Activated CD8-positive, alpha-beta memory T cell treated with anti-CD3 and anti-CD28 coated beads, Interleukin-2, amount 50 U/mL, for 4 hours (primary cell): ENCODE data around the gene CACUL1.
"Not testable (repeated sequence)": the region's sequence is repeated elsewhere in the genome, so short reads cannot be mapped to it uniquely, and the experiment has no call there.

ENCODE experiments used
- DNase-seq: peaks from one replicate; pipeline ENCODE4 v3.0.0-alpha.2; 2020

Gene CACUL1

DNA sequence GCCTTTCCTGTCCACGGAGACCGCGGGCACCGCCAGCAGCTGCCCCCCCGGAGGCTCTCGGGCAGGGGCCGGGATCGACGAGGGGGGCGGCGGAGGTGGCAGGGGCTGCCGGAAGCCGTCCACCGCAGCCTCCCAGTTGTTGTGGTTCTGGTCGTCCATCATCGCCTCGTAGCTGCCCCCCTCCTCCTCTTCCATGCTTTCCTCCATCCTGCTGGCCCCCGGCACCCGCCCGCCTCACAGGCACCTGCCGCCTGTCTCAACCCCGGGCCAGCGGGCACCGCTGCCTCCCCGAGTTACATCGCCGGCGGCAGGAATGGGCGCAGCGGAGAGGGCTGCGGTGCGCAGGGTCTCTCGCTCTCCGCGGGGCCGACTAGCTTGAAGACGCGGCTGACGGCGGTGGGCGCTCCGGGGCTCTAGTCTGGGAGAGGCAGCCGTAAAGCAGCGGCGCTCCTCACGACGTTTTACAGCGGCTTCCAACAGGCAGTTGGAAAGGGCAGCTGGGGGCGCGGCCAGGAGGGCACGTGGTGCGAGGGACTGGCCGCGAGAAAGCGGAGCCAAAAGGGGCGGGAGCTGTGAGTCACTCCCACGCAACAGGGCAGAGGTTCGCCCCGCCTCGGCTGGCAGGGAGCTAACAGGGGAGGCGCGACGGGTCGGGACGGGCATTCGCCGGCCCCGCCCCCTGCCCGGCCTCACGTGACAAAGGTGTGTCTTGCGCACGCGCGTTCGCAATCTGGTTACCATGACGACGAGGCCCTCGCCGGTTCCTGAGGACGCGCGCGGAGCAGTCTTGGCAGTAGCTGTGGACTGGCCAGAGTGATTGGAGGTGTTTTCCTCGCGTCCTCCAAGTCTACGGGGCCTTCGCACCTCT is at the start of gene CACUL1:
CACUL1 (minus strand) TSS at position 415 of the 868 bp plus-strand sequence; CDS start at position 207, 208 bp downstream.
- DNase-seq, result peak; percentile 100

DNA sequence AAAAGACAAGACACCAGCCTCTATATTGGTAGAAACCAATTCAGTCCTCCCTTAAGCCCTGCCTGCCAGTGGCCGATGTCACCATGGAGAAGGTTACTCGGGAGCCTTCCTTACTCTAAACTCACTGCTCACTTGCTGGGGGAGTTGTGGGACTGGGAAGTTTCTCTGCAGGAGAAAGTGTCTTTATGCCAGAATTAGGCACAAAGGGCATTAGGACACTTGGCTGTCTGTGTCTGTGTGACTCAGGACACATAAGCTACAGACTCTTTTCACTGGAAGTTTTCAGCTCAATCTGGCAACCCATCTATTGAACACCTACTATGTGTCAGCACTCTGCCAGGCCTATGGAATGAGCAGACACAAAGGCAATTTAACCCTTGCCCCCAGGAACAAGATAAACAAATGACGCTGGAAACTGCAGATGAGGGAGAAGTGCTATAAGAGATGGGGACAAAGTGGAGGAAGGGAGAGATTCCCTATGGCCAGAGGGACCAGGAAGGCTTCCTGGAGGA is 49.5 kb upstream of the CACUL1 start:
- no peak for DNase-seq

GRCh38 chr10:118802126-118802793 is 47.5 kb upstream of the CACUL1 start:
- no peak for DNase-seq

DNA sequence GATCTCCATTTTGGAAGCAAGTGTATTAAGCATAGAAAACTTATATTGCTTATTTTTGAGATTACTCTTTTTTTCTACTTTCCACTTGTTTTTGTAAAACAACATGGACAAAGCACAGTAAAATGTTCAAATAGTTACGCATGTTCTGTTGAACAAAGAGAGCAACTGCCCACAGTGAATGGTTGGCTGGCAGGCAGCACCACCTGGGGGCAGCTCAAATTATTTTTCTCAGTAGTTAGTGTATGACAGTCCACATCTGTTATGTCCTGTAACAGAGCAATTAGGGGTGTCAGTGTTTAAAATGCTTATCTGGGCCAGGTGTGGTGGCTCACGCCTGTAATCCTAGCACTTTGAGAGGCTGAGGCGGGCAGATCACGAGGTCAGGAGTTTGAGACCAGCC is 46.1 kb upstream of the CACUL1 start:
- DNase-seq, result no peak

DNA sequence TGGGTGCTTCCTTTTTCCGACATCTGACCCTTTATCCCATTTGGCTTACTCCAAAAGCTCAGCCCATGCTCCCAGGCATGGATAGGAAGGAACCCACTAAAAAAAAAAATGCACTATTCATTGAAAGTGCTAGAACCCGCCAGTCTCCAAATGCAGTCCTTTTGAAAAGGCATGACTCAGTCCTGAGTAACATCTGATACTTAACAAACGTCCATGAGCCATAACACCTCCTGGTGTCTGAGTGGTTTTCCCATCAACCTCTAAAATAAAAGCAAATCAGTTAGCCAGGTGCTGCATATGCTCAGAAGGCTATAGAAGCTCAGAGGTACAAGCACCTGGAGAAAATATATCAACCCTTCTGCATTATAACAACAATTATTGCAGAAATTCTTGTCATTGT is 45.0 kb upstream of the CACUL1 start:
- DNase-seq, result no peak

DNA sequence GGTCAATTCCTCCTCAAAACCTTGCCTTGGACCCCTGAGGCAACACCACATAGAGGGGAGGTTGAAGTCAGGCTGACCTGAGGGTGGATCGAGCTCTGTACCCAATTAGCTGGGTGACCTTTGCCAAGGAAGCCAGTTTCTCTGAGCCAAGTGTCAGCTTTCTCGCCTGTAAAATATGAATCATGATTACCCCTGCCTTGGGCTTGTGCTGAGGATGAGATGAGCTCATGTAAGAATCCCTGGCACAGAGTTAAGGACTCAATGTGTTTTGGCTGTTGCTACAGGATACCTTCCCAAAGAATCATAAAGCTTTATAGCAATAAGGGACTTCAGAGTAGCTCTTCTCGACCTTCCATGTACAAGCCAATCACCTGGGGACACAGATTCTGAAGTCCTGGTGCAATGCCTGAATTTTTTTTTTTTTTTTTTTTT is 43.5 kb upstream of the CACUL1 start:
- no peak for DNase-seq

- not testable (repeated sequence) for DNase-seq
Observed at GRCh38 chr10:118794971-118795370, 40.2 kb upstream of the CACUL1 start.

GRCh38 chr10:118793545-118793944 is 38.8 kb upstream of the CACUL1 start:
- no peak for DNase-seq

DNA sequence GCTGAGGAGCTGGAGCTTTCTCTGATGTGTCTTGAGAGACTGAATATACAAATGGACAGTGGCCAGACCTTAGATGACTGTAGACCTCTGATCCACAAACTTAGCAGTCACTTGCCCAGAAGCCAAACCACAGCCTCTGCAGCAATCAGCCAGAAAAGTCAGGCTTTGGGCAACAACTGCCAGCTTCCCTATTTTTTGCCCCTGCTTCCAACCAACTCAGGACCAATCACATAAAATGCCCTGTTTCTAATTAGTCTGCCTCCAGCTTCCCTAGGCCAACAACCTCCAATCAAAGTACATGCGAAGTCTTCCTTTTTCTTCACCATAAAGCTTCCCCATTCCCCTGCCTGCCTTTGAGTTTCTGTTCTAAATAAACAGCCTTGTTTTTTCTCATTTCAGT is 37.8 kb upstream of the CACUL1 start:
- no peak for DNase-seq

DNA sequence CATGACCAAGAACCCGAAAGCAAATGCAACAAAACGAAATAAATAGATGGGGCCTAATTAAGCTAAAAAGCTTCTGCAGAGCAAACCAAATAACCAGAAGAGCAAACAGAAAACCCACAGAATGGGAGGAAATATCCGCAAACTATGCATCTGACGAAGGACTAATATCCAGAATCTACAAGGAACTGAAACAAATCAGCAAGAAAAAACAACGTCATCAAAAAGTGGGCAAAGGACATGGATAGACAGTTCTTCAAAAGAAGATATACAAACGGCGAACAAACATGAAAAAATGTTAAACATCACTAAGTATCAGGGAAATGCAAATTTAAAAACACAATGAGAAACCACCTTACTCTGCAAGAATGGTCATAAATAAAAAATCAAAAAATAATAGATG is 35.3 kb upstream of the CACUL1 start:
- no peak for DNase-seq

DNA sequence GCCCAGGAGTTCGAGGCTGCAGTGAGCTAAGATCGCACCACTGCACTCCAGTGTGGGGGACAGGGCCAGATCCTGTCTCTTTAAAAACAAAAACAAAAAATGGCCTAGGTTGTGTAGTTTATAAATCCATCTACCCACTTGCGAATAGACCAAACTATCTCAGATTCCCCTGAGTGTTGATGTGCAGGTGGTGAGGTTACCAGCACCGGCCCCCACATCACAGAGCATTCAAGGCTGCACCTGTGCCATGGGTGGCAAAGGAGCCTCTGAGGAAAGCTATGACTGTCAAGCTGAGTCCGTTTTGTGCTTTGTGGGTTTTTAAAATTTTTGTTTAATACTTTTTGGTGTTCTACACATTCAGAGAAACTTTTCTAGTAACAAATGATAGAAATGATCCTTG is 30.8 kb upstream of the CACUL1 start:
- no peak for DNase-seq

DNA sequence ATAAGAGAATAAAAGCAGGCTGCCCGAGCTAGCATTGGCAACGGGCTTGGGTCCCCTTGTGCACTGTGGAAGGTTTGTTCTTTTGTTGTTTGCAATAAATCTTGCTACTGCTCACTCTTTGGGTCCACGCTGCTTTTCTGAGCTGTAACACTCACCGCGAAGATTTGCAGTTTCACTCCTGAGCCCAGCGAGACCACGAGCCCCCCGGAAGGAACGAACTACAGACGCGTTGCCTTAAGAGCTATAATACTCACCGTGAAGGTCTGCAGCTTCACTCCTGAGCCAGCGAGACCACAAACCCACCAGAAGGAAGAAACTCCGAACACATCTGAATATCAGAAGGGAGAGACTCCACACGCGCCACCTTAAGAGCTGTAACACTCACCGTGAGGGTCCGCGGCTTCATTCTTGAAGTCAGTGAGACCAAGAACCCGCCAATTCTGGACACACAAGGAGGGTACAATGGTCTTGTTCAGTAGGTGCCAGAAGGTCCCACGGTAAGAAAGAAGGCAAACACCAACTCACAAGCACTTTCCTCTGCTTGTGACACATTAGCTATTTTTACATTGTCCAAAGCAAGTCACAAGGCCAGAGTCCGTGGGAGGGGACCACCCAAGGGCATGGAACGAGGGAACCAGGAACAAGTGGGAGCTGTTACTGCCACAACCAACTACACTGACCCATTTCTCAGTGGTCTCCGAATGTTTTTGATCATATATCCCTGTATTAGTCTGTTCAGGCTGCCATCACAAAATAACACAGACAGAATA is 29.2 kb upstream of the CACUL1 start:
- DNase-seq, result no peak

GRCh38 chr10:118782916-118783465 is 28.2 kb upstream of the CACUL1 start:
- not testable (repeated sequence) for DNase-seq

GRCh38 chr10:118781541-118781940 is 26.8 kb upstream of the CACUL1 start:
- DNase-seq, result no peak

GRCh38 chr10:118778727-118779126 is 24.0 kb upstream of the CACUL1 start:
- no peak for DNase-seq

- no peak for DNase-seq
Observed at GRCh38 chr10:118776960-118777359, 22.2 kb upstream of the CACUL1 start.

DNA sequence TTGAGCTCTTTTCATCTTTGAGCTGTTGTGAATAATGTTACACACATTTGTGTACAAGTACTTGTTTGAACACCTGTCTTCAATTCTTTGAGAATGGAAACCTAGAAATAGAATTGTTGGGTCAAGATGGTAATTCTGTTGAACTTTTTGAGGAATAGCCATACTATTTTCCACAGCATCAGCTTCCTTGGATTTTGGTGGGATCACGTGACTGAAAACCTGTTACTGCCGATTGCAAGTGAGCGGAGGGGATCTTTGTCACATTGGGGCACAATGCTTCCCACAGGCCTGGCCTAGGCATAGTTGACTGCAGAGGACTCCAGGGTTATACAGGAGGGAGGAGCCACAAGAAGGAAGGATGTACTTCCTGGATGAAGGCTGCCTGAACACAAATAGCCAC is 21.3 kb upstream of the CACUL1 start:
- DNase-seq, result no peak

DNA sequence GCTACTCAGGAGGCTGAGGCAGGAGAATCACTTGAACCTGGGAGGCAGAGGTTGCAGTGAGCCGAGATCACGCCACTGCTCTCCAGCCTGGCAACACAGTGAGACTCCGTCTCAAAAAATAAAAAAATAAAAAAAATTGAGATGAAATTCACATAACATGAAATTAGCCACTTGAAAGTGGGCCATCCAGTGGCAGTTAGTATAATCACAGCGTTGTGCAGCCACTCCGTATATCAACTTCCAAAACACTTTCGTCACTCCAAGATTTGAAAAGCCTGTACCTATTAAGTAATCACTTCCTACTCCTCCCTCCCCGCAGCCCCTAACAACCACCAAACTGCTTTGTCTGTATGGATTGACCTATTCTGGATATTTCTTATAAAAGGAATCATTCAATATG is 20.7 kb upstream of the CACUL1 start:
- no peak for DNase-seq

GRCh38 chr10:118773041-118773440 is 18.3 kb upstream of the CACUL1 start:
- no peak for DNase-seq

GRCh38 chr10:118771976-118772375 is 17.2 kb upstream of the CACUL1 start:
- DNase-seq, result no peak

- no peak for DNase-seq
Observed at GRCh38 chr10:118769898-118770600, 15.3 kb upstream of the CACUL1 start.
